Erythroblast (primary cell): ENCODE results near the gene ARHGEF4.

Experiments
- DNase-seq, 2 experiments: peaks; one replicate each; lab custom pipeline; 2025; lab: John Stamatoyannopoulos, UW
- GATA1 ChIP-seq: IDR thresholded peaks from 2 replicates; pipeline ENCODE4 v1.6.1; 2011; ENCODE audit warnings: low read depth, mild to moderate bottlenecking, control low read depth, low read length, moderate library complexity
- POLR2A ChIP-seq: IDR thresholded peaks from 2 replicates; pipeline ENCODE4 v1.6.1; 2011; ENCODE audit warnings: mild to moderate bottlenecking, low read length

The ARHGEF4 gene

DNA sequence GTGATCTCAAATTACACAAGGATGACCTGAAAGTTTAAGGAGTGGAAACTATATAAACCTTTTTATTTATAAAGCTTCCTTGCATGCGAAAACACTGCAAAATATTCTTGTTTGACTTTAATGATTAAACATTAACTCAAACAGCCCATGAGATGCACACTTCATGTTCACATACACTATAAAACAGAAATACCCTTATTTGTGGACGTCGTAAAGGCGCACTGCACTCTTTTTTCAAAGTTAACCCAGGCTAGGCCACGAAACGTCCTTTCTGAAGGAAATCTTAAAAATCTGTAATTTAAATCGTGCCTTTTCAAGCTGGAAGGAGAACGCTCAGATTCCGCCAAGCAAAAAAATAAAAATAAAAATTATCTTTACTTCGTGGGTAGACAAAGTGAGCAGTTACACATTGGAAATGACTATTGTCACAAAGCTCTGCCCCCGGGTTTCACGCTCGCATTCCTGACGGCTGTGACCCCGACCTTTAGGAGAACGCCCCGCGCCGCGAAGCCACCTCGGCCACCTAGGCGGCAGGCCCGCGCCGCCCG lies 255.8 kb downstream of the ARHGEF4 start:
- TF ChIP-seq GATA1 = no peak
- TF ChIP-seq POLR2A = no peak
- DNase-seq = peak in 1 of 2 experiments; percentile 55

DNA sequence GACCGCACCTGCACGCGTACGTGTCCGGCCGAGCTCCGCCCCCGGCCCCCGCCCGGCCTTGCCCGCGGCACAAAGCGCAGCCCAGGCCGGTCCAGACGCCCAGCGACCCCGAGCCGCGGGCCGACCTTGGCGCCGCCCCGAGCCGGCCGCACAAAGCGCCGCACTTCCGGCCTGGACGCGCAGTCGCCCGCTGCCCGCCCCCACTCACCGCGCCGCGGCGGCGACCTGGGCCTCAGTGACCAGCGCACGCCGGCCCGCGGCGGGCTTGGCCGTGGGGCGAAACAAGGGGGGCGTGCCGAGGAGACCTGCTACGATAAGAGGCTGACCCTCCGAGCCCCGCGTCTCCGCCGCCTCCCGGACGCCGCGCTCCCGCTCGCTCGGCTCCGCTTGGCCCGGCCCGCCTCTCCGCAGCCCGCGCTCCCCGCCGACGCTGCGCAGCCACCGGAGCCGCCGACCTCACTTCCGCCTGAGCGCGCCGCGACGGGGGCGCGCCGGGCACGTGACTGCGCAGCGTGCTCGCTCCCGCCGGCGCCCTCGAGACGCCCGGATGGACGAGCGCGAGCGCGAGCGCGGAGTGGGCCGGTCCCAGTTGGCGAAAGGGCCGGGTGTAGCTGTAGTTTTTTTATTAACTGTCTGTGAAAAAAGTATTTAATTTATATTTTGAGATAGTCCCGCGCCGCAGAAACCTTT lies 256.4 kb downstream of the ARHGEF4 start, which contains the start of gene FAM168B:
Gene FAM168B (minus strand): TSS at position 455 of the 690 bp plus-strand sequence. CDS start 10,814 bp downstream, outside the sequence.
- DNase-seq = peak; percentile 93 to 95
- TF ChIP-seq GATA1 = no peak
- peak; percentile 92 for TF ChIP-seq POLR2A

DNA sequence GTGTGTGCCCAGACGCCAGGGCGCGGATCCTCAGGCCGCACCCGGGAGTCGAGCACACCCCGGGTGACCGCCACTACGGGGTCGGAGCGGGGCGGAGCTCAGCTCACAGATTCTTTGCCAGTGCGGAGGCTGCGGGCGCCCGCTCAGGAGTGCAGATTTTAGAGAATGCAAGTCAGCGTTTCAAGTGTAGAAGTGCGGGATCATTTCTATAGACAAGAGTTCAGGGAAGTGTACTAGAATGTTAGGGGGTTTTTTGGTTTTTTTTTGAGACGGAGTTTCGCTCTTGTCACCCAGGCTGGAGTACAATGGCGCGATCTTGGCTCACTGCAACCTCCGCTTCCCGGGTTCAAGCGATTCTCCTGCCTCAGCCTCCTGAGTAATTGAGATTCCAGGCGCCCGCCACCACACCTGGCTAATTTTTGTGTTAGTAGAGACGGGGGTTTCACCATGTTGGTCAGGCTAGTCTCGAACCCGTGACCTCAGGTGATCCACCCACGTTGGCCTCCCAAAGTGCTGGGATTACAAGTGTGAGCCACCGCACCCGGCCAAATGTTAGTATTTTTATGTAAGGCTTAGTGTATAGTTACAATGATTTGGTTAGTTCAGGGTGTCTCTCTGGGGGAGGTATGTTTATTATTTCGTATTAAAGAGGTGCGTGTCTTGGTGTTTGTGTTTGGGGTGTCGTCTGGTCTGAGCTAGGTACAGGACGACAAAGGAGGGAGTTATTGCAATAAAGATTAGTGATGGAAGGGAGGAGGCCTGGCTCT lies 257.2 kb downstream of the ARHGEF4 start:
- DNase-seq = peak; percentile 36 to 84
- TF ChIP-seq GATA1 = no peak
- no peak for TF ChIP-seq POLR2A

DNA sequence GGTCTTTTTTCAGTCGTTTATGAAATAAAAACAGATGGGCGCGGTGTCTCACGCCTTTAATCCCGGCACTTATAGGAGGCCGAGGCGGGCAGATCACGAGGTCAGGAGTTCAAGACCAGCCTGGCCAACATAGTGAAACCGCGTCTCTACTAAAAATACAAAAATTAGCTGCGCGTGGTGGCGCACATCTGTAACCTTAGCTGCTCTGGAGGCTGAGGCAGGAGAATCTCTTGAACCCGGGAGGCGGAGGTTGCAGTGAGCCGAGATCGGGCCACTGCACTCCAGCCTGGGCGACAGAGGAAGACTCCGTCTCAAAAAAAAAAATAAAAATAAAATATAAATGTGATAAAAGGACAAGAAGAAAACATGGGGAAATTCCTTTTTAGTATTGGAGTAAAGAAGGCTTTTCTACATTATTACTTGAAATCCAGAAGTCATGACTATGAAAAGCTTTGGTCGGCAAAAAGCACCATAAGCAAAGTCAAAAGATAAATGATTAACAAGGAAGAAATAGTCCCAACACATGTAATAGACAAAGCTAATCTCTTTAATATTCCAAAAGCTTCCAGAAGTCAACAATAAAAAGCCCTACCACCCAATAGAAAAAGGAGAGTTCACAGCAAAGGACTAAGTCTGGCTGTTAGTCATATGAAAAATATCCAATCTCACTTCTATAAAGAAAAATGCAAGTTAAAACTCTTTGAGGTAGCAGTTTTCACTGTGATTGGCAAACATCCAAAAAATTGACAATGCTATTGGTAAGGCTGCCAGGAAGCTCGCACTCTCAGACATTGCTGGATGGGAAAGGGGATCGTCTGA lies 258.0 kb downstream of the ARHGEF4 start:
- TF ChIP-seq GATA1 = no peak
- TF ChIP-seq POLR2A = no peak
- DNase-seq = peak in 1 of 2 experiments; percentile 19
